Stimulated activated effector memory CD8-positive, alpha-beta T cell treated with anti-CD3 and anti-CD28 coated beads, Interleukin-12 subunit alpha, Interleukin-12 subunit beta, amount 100 ng/mL, for 72 hours (primary cell): ENCODE measurements around the gene PTPRM.

Source experiments
- ATAC-seq: fragments of 150-1000 bp; cut with Tn5 transposase; 2 replicates; pipeline ENCODE4 v1.10.0; 2021
- DNase-seq, 2 donors: peaks; one replicate each; pipeline ENCODE4 v3.0.0; 2021 to 2022; ENCODE audit warnings: low spot score in 2 of 2
- H3K27ac Mint-ChIP-seq: one replicate; pipeline ENCODE4 v1.8.0; 2022; ENCODE audit warnings: mild to moderate bottlenecking, mixed read lengths
- H3K36me3 Mint-ChIP-seq: one replicate; pipeline ENCODE4 v1.8.0; 2022; ENCODE audit warnings: mild to moderate bottlenecking, mixed read lengths
- H3K4me1 Mint-ChIP-seq: one replicate; pipeline ENCODE4 v1.8.0; 2022; ENCODE audit warnings: mixed read lengths
- H3K4me3 Mint-ChIP-seq: one replicate; pipeline ENCODE4 v1.8.0; 2022; ENCODE audit warnings: mild to moderate bottlenecking, mixed read lengths
- H3K9me3 Mint-ChIP-seq: one replicate; pipeline ENCODE4 v1.8.0; 2022; ENCODE audit warnings: mixed read lengths

Gene PTPRM

GRCh38 chr18:7980136-7980535 is 413.0 kb downstream of the PTPRM start:
- DNase-seq (no peak), ATAC-seq (no peak)
- Mint-ChIP-seq H3K4me3 (no peak overlapping the region), H3K27ac (no peak overlapping the region), H3K4me1 (peaks cover 8% of the 10 kb centered on the region), H3K9me3 (peaks cover 4% of the 10 kb centered on the region), H3K36me3 (no peaks in the 10 kb centered on the region)

DNA sequence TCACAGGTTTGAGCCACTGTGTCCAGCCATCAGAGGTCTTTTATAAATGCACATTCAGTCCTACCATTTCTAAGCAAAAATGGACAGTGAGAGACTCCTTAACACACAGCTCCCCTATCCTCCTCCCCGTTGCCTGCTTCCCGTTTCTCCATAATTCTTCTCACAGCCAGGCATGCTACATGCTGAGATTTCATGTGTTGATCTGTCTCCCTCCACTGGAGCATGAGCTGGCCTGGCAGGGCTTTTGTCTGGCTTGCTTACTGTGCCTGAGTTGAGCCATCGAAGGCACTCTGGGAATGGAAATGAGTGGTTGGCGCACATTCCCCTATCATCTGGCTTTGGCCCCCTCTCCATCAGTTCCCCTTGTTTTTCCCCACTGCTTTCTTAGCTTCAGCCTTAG is 413.5 kb downstream of the PTPRM start:
- Mint-ChIP-seq H3K36me3 (no peaks in the 10 kb centered on the region), H3K4me3 (no peak overlapping the region), H3K9me3 (peaks cover 4% of the 10 kb centered on the region), H3K4me1 (peaks cover 8% of the 10 kb centered on the region), H3K27ac (no peak overlapping the region)
- ATAC-seq (no peak), DNase-seq (no peak)

DNA sequence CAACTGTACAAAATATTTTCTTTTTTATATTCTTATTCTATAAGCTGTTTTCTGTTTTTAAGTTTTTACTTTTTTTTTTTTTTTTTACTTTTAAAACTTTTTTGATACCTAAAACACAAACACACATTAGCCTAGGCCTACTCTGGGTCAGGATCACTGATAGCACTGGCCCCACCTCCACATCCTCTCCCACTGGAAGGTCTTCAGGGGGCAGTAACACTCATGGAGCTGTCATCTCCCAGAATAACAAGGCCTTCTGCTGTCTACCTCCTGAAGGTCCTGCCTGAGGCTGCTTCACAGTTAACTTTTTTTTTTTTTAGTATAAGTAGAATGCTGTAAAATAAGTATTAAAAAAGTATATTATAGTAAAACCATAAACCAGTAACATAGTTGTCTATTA is 415.1 kb downstream of the PTPRM start:
- H3K36me3 Mint-ChIP-seq = no peaks in the 10 kb centered on the region
- no peak for ATAC-seq

GRCh38 chr18:7987284-7987976 is 420.3 kb downstream of the PTPRM start:
- Mint-ChIP-seq H3K27ac (no peak overlapping the region), H3K36me3 (no peaks in the 10 kb centered on the region), H3K4me3 (no peak overlapping the region), H3K4me1 (no peaks in the 10 kb centered on the region), H3K9me3 (peaks cover 5% of the 10 kb centered on the region)
- ATAC-seq (no peak), DNase-seq (no peak)

More for the DNA sequence above, 415.1 kb downstream of the PTPRM start:
- DNase-seq = no peak
- H3K4me1 Mint-ChIP-seq = peaks cover 8% of the 10 kb centered on the region
- H3K4me3 Mint-ChIP-seq = no peak overlapping the region
- H3K27ac Mint-ChIP-seq = no peak overlapping the region
- H3K9me3 Mint-ChIP-seq = peaks cover 4% of the 10 kb centered on the region

GRCh38 chr18:7990670-7991069 is 423.6 kb downstream of the PTPRM start:
- DNase-seq = no peak
- Mint-ChIP-seq H3K27ac (no peak overlapping the region), H3K4me3 (no peak overlapping the region), H3K4me1 (no peaks in the 10 kb centered on the region), H3K9me3 (peaks cover 22% of the 10 kb centered on the region), H3K36me3 (no peaks in the 10 kb centered on the region)
- no peak for ATAC-seq

GRCh38 chr18:8001711-8002301 is 434.7 kb downstream of the PTPRM start:
- H3K27ac Mint-ChIP-seq = no peak overlapping the region
- DNase-seq = no peak
- H3K4me1 Mint-ChIP-seq = no peaks in the 10 kb centered on the region
- peaks cover 2% of the 10 kb centered on the region for H3K9me3 Mint-ChIP-seq
- H3K4me3 Mint-ChIP-seq = no peak overlapping the region
- H3K36me3 Mint-ChIP-seq = no peaks in the 10 kb centered on the region
- no peak for ATAC-seq

DNA sequence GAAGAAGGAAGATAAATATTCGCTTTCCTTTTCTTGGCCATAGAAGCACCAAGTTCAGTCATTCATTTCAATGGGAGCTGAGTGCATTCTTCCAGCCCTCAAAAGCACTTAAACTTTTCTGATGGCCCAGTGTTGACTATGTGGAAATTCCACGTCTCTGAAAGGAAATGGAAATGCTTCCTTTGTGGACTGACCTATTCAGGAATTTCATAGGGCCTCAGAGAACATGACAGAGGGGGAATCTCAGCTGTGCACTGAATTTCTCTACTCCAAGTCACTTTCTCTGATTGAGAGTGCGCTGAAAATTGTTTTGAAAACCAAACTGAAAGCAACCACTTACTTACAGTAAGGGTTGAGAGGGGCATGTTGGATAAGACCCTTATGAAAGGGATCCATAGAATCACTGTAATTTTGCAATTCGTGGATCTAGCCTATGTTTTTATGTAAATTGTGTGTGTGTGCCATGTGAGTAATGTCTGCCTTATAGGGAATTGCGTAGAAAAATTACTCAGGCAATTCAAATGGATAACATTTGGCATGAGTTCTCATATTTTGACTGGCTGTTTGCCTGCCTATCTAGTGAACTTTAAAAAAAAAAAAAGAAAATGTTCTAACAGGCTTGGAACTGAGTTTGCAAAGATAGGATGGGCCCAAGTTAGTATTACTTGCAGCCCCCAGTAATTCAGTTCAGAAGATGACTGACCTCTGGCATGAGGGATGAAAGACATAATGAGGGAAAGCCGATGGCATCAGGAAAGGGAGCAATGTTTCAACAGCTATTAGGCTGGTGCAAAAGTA is 437.0 kb downstream of the PTPRM start:
- peaks cover 2% of the 10 kb centered on the region for H3K9me3 Mint-ChIP-seq
- no peak for ATAC-seq
- no peak overlapping the region for H3K27ac Mint-ChIP-seq
- DNase-seq = no peak
- no peaks in the 10 kb centered on the region for H3K4me1 Mint-ChIP-seq
- H3K36me3 Mint-ChIP-seq = no peaks in the 10 kb centered on the region
- H3K4me3 Mint-ChIP-seq = no peak overlapping the region

GRCh38 chr18:8004792-8005191 is 437.7 kb downstream of the PTPRM start:
- Mint-ChIP-seq H3K36me3 (no peaks in the 10 kb centered on the region), H3K9me3 (no peaks in the 10 kb centered on the region), H3K4me3 (no peak overlapping the region), H3K27ac (no peak overlapping the region), H3K4me1 (no peaks in the 10 kb centered on the region)
- DNase-seq (no peak), ATAC-seq (no peak)

DNA sequence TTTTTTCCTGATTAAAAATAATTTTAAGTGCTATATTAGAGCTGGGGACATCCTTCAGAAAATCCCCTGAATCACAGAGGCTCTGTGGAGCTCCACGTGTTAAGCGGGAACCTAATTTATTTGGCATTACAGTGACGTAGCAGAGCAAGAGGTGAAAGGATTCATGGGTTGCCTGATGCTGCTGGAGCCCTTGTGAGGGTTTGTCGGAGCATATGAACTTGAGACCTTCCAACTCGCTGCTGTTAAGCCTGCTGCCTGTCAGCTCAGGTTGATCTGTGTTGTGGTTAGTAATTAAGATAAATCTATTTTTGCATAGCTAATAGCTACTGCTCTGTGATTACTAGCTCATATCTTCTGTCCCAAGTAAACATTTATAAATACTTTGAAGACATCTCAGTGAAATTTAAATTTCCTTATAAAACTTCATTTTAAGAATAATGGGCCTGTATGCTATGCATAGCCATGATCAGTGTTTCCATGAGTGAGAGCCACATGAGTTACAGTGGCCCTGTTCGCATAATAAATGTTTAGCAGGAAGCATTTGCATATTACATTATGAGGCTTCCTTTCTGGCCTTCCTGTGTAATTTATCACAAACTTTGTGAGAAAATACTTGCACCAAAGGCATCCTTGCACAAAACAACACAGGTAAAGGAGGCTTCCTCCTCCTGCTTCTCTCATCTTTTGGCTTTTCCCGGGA is 438.9 kb downstream of the PTPRM start:
- no peak overlapping the region for H3K4me3 Mint-ChIP-seq
- no peaks in the 10 kb centered on the region for H3K36me3 Mint-ChIP-seq
- ATAC-seq (no peak), DNase-seq (no peak)
- peaks cover 7% of the 10 kb centered on the region for H3K4me1 Mint-ChIP-seq
- H3K9me3 Mint-ChIP-seq = peaks cover 4% of the 10 kb centered on the region
- no peak overlapping the region for H3K27ac Mint-ChIP-seq

DNA sequence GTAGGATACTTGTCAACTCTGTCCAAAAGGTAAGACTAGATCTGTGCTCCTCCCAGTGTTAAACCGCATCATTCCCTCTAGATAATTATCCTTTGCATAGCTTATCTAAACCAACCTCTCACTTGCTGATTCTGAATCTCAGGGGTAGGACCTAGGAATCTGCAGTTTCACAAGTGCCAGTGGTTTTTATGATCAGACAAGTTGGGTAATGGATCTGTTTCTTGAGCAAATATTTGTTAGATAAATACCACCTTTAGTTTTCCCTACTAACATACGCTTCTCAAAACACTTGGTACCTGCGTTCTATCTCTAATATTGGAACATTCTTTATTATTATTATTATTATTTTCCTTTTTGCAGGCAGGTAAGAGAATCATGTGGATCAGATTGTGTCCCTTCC is 439.9 kb downstream of the PTPRM start:
- Mint-ChIP-seq H3K36me3 (no peaks in the 10 kb centered on the region), H3K4me3 (no peak overlapping the region), H3K27ac (no peak overlapping the region), H3K4me1 (peaks cover 7% of the 10 kb centered on the region), H3K9me3 (peaks cover 4% of the 10 kb centered on the region)
- no peak for ATAC-seq
- DNase-seq = no peak

- no peak for ATAC-seq
Measured at GRCh38 chr18:8008033-8008432, 440.9 kb downstream of the PTPRM start.

GRCh38 chr18:8011361-8011760 is 444.2 kb downstream of the PTPRM start:
- DNase-seq (no peak), ATAC-seq (no peak)
- H3K9me3 Mint-ChIP-seq = peaks cover 4% of the 10 kb centered on the region
- no peaks in the 10 kb centered on the region for H3K36me3 Mint-ChIP-seq
- H3K27ac Mint-ChIP-seq = no peak overlapping the region
- no peak overlapping the region for H3K4me3 Mint-ChIP-seq
- peaks cover 7% of the 10 kb centered on the region for H3K4me1 Mint-ChIP-seq

More at GRCh38 chr18:8008033-8008432, 440.9 kb downstream of the PTPRM start:
- H3K9me3 Mint-ChIP-seq = peaks cover 4% of the 10 kb centered on the region
- no peaks in the 10 kb centered on the region for H3K36me3 Mint-ChIP-seq
- no peak for DNase-seq
- H3K4me3 Mint-ChIP-seq = no peak overlapping the region
- H3K27ac Mint-ChIP-seq = no peak overlapping the region
- peaks cover 7% of the 10 kb centered on the region for H3K4me1 Mint-ChIP-seq

GRCh38 chr18:8011906-8012305 is 444.8 kb downstream of the PTPRM start:
- DNase-seq (no peak), ATAC-seq (no peak)
- H3K4me1 Mint-ChIP-seq = peaks cover 7% of the 10 kb centered on the region
- H3K36me3 Mint-ChIP-seq = no peaks in the 10 kb centered on the region
- no peak overlapping the region for H3K27ac Mint-ChIP-seq
- H3K9me3 Mint-ChIP-seq = peaks cover 4% of the 10 kb centered on the region
- no peak overlapping the region for H3K4me3 Mint-ChIP-seq

GRCh38 chr18:8018701-8019331 is 451.7 kb downstream of the PTPRM start:
- H3K27ac Mint-ChIP-seq = no peak overlapping the region
- DNase-seq (no peak), ATAC-seq (no peak)
- H3K36me3 Mint-ChIP-seq = no peaks in the 10 kb centered on the region
- no peak overlapping the region for H3K4me3 Mint-ChIP-seq
- no peaks in the 10 kb centered on the region for H3K4me1 Mint-ChIP-seq
- peaks cover 3% of the 10 kb centered on the region for H3K9me3 Mint-ChIP-seq

- no peak for DNase-seq
- no peak overlapping the region for H3K27ac Mint-ChIP-seq
- H3K4me3 Mint-ChIP-seq = no peak overlapping the region
Measured at GRCh38 chr18:8019600-8019999, 452.5 kb downstream of the PTPRM start.

More at GRCh38 chr18:8019600-8019999, 452.5 kb downstream of the PTPRM start:
- no peaks in the 10 kb centered on the region for H3K4me1 Mint-ChIP-seq
- ATAC-seq = no peak
- H3K9me3 Mint-ChIP-seq = peaks cover 3% of the 10 kb centered on the region
- H3K36me3 Mint-ChIP-seq = no peaks in the 10 kb centered on the region
